A673 (cell line): Measurements from ENCODE around the gene TRIL. TPM values are rescaled to one million over a fixed set of nuclear protein-coding genes. Genes with fewer than 3 reads are reported as not detected.

Source experiments
- BruUV-seq: library from RNA; stranded (reverse); fragments of 400-500 nt; replicated peaks from 2 replicates; lab custom pipeline; 2021; lab: Mats Ljungman, UMichigan
- CTCF ChIA-PET: fragments of 300-600 bp; sonication (Branson Sonifier 250); formaldehyde crosslinking; loops from one replicate; lab custom pipeline; 2022; ENCODE audit warnings: antibody characterized with exemption; lab: Charles Lee
- POLR2A ChIA-PET: fragments of 300-600 bp; sonication (Branson Sonifier 250); formaldehyde crosslinking; loops from one replicate; lab custom pipeline; 2022; ENCODE audit warnings: antibody characterized with exemption; ENCODE audit not compliant: low non-redundant PET; lab: Charles Lee
- DNase-seq: peaks from one replicate; pipeline ENCODE4 v3.0.0-alpha.2; 2015; ENCODE audit warnings: low spot score
- H3K27ac ChIP-seq: fragments of 200-600 bp; sonication (generic); 2 replicates; pipeline ENCODE4 v1.5.1; 2016; ENCODE audit warnings: mixed run types, low read depth, mild to moderate bottlenecking, mixed read lengths, antibody characterized with exemption, low read length; ENCODE audit not compliant: poor library complexity, severe bottlenecking
- H3K27me3 ChIP-seq: fragments of 200-600 bp; sonication (generic); replicated peaks from 2 replicates; pipeline ENCODE4 v1.6.1; 2017; ENCODE audit warnings: mixed run types, low read depth, mild to moderate bottlenecking, mixed read lengths, antibody characterized with exemption, low read length; ENCODE audit not compliant: insufficient read depth, poor library complexity
- H3K36me3 ChIP-seq: fragments of 200-600 bp; sonication (generic); 2 replicates; pipeline ENCODE4 v1.6.1; 2016; ENCODE audit warnings: mixed run types, mild to moderate bottlenecking, mixed read lengths, antibody characterized with exemption, low read length; ENCODE audit not compliant: insufficient read depth, poor library complexity, severe bottlenecking
- H3K4me1 ChIP-seq: fragments of 200-600 bp; sonication (generic); 2 replicates; pipeline ENCODE4 v1.6.1; 2017; ENCODE audit warnings: mixed run types, mild to moderate bottlenecking, mixed read lengths, antibody characterized with exemption, low read length; ENCODE audit not compliant: insufficient read depth, poor library complexity, severe bottlenecking
- H3K4me3 ChIP-seq: fragments of 200-600 bp; sonication (generic); 2 replicates; pipeline ENCODE4 v1.5.1; 2016; ENCODE audit warnings: low read depth, mixed run types, mild to moderate bottlenecking, mixed read lengths, low read length; ENCODE audit not compliant: poor library complexity, severe bottlenecking
- H3K9me3 ChIP-seq: fragments of 200-600 bp; sonication (generic); 2 replicates; pipeline ENCODE4 v1.6.1; 2016; ENCODE audit warnings: mixed run types, low read depth, mild to moderate bottlenecking, mixed read lengths, antibody characterized with exemption, low read length; ENCODE audit not compliant: poor library complexity, severe bottlenecking
- EZH2 ChIP-seq: fragments of 200-600 bp; sonication (generic); IDR thresholded peaks from 2 replicates; pipeline ENCODE4 v1.6.1; 2017; ENCODE audit warnings: borderline replicate concordance, low read depth, mild to moderate bottlenecking, mixed read lengths, antibody characterized with exemption, low read length; ENCODE audit not compliant: poor library complexity, severe bottlenecking
- intact Hi-C: fragments of 100-400 bp; cut with micrococcal nuclease; formaldehyde crosslinking; loops from one replicate; pipeline ENCODE4 v1.10.0; 2022; ENCODE audit not compliant: unreplicated experiment
- total RNA-seq: library from RNA; stranded (reverse); gene quantifications from 2 replicates; pipeline ENCODE4 v1.2.3, GENCODE V29; 2021
- TF ChIP-seq, protein P1 (sequence below): fragments of 300-800, 200-600 bp; sonication (generic); conservative IDR thresholded peaks from 2 replicates; pipeline ENCODE4 v1.5.1; 2017; ENCODE audit warnings: low read depth, mild to moderate bottlenecking, antibody characterized with exemption, low read length, moderate library complexity, mixed read lengths

TRIL gene
- total RNA-seq, 1 experiment from 2014 or later: 4.8 TPM

DNA sequence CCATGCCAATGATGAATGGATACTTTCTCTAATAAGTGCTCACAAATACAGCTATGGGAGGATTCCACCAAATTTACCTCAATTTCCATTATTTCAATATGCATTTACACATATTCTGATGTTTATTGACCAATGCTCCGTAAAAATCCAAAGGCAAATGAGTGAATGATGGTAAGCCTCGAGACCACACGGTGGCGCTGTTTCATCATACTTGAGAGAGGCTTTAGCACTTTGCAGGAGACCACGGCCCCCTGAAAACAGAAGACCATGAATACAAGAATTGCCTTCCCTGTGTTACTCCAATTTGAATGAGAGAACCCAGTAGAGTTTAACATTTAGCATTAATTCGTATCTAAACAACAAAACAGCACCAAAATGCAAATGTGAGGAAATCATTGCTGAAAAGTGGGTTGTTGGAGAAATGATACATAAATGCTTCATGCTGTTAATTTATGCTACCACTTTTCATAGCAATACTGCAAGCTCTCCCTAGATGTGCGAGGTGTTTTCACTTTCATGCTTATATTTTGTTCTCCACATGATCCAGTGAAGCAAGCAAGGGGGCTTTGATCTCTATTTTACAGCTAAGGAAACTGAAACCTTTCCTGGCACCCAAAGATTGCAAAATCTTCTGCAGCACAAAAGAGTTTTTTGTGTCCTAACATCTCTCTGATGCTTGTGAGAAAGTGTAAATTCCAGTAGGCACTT is 35.4 kb downstream of the TRIL start:
- ChIA-PET CTCF (interaction anchor here (0.6 to 3.2 kb wide), 7 partner anchors 34 to 1139 kb away, joined by 3 to 25 read pairs (median 4); partner anchors contain the start of gene TRIL), POLR2A (no interaction called here)
- BruUV-seq: no TSS peak
- H3K4me1 ChIP-seq: peaks cover 36% of the 10 kb centered on the region
- H3K27me3 ChIP-seq: no peaks in the 10 kb centered on the region
- peak; percentile 92 for DNase-seq
- H3K36me3 ChIP-seq: no peaks in the 10 kb centered on the region
- intact Hi-C loops: loop anchor here (1.0 to 10.0 kb wide), 8 partner anchors 184 to 1642 kb away; partner anchors contain the start of gene PRR15
- H3K9me3 ChIP-seq: no peaks in the 10 kb centered on the region
- no peak overlapping the region for H3K27ac ChIP-seq
- TF ChIP-seq, protein P1, sequence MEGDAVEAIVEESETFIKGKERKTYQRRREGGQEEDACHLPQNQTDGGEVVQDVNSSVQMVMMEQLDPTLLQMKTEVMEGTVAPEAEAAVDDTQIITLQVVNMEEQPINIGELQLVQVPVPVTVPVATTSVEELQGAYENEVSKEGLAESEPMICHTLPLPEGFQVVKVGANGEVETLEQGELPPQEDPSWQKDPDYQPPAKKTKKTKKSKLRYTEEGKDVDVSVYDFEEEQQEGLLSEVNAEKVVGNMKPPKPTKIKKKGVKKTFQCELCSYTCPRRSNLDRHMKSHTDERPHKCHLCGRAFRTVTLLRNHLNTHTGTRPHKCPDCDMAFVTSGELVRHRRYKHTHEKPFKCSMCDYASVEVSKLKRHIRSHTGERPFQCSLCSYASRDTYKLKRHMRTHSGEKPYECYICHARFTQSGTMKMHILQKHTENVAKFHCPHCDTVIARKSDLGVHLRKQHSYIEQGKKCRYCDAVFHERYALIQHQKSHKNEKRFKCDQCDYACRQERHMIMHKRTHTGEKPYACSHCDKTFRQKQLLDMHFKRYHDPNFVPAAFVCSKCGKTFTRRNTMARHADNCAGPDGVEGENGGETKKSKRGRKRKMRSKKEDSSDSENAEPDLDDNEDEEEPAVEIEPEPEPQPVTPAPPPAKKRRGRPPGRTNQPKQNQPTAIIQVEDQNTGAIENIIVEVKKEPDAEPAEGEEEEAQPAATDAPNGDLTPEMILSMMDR: peak; percentile 83
- no peak for TF ChIP-seq EZH2
- H3K4me3 ChIP-seq: no peak overlapping the region

- Histone ChIP-seq H3K27ac (no peak overlapping the region), H3K9me3 (no peaks in the 10 kb centered on the region), H3K27me3 (no peaks in the 10 kb centered on the region), H3K36me3 (no peaks in the 10 kb centered on the region), H3K4me1 (peaks cover 36% of the 10 kb centered on the region), H3K4me3 (no peak overlapping the region)
- no peak for TF ChIP-seq EZH2
- TF ChIP-seq, protein P1: peak; percentile 86
- peak; percentile 84 for DNase-seq
- POLR2A ChIA-PET: interaction anchor here (0.5 to 0.6 kb wide), 2 partner anchors 631 to 1137 kb away, joined by 3 to 7 read pairs; no protein-coding TSS in a partner anchor
- intact Hi-C loops: loop anchor here (1.0 to 10.0 kb wide), 8 partner anchors 184 to 1643 kb away; partner anchors contain the start of gene PRR15
- CTCF ChIA-PET: interaction anchor here (0.5 to 3.2 kb wide), 17 partner anchors 12 to 1642 kb away, joined by 3 to 25 read pairs (median 3); partner anchors contain the start of gene TRIL
- BruUV-seq: no TSS peak
Measured at GRCh38 chr7:28921822-28922221, 36.3 kb downstream of the TRIL start.

DNA sequence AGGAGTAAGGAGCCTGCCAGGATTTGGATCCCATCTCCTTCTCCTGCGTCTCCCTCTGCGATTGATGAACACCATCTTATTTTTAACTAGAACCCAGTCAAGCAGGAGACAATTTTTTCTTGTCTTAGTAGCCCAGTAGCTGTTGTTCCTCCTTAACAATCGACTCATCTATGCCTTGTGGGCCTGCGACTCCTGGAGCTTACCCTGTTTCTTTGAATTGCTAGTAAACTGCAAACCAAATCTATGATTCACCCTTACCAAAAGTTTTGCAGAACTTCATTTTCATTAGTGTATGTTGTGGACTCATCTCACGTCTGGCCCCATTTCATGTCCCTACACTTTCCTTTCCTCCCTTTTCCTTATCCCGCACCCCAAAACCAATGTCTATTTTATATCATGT is 37.7 kb downstream of the TRIL start:
- H3K9me3 ChIP-seq: no peaks in the 10 kb centered on the region
- intact Hi-C loops: loop anchor here (5.0 to 10.0 kb wide), 4 partner anchors 642 to 1644 kb away; partner anchors contain the start of gene PRR15
- POLR2A ChIA-PET: no interaction called here
- CTCF ChIA-PET: interaction anchor here (0.6 to 0.9 kb wide), 3 partner anchors 186 to 489 kb away, joined by 3 to 5 read pairs (median 3); no protein-coding TSS in a partner anchor
- no peak overlapping the region for H3K4me3 ChIP-seq
- H3K27ac ChIP-seq: no peak overlapping the region
- TF ChIP-seq EZH2: no peak
- TF ChIP-seq, protein P1: no peak
- BruUV-seq: no TSS peak
- DNase-seq: no peak
- H3K36me3 ChIP-seq: no peaks in the 10 kb centered on the region
- H3K4me1 ChIP-seq: peaks cover 22% of the 10 kb centered on the region
- H3K27me3 ChIP-seq: no peaks in the 10 kb centered on the region
